ENCODE measurements around the gene TNPO1. TPM values are rescaled to one million over a fixed set of nuclear protein-coding genes. Genes with fewer than 3 reads are reported as not detected.

Gene TNPO1
- total RNA-seq, 2 donors from 2014 or later = 133 to 141 TPM

- H3K4me1 Mint-ChIP-seq = peaks cover 21% of the 10 kb centered on the region
- Histone ChIP-seq H3K36me3 (ENCODE audit: control insufficient read depth, insufficient read depth, low read length) (no peaks in the 10 kb centered on the region), H3K27ac (ENCODE audit: low read depth, low read length) (peak within 1 kb of the TSS; percentile 88), H3K9ac (ENCODE audit: extremely low read depth, low read length, poor library complexity, severe bottlenecking) (peak within 1 kb of the TSS; percentile 72), H3K27me3 (ENCODE audit: control insufficient read depth, insufficient read depth, low read length, poor library complexity, severe bottlenecking) (no peaks in the 10 kb centered on the region), H3K4me3 (ENCODE audit: low read length) (peak within 1 kb of the TSS; percentile 89), H3K9me3 (ENCODE audit: control insufficient read depth, low read length) (no peaks in the 10 kb centered on the region), H3K4me1 (ENCODE audit: control insufficient read depth, insufficient read depth, low read length) (no peaks in the 10 kb centered on the region)
- H3K36me3 Mint-ChIP-seq (ENCODE audit: low read depth) = no peaks in the 10 kb centered on the region
- DNase-seq = peak; percentile 99
- 0 to 1% methylated on average over 10 to 64 of the region's 64 CpGs for WGBS, 2 experiments (ENCODE audit: insufficient coverage in 1 of 2, insufficient read length in 1 of 2)
- H3K9me3 Mint-ChIP-seq = no peaks in the 10 kb centered on the region
- H3K27ac Mint-ChIP-seq = peak within 1 kb of the TSS; percentile 97
- peak within 1 kb of the TSS; percentile 81 for H3K4me3 Mint-ChIP-seq
- peaks cover 3% of the 10 kb centered on the region for H3K27me3 Mint-ChIP-seq (ENCODE audit: insufficient read depth)
- peak; percentile 91 for TF ChIP-seq CTCF (conservative IDR thresholded peaks at IDR 0.05)
These were observed 139.4 kb downstream of the TNPO1 start, which contains the start of gene FCHO2 for GRCh38 chr5:72955768-72956323. Gene FCHO2, plus strand, starts transcription at chr5:72956041. Its CDS starts 56 bp downstream, at chr5:72956097.

- peak overlapping the region; percentile 89 for H3K4me3 ChIP-seq (ENCODE audit: low read length)
- Mint-ChIP-seq H3K27ac (peak overlapping the region; percentile 82), H3K36me3 (ENCODE audit: low read depth) (no peaks in the 10 kb centered on the region), H3K9me3 (no peaks in the 10 kb centered on the region), H3K27me3 (ENCODE audit: insufficient read depth) (peaks cover 3% of the 10 kb centered on the region), H3K4me3 (peak overlapping the region; percentile 81), H3K4me1 (peaks cover 21% of the 10 kb centered on the region)
- H3K36me3 ChIP-seq (ENCODE audit: control insufficient read depth, insufficient read depth, low read length) = no peaks in the 10 kb centered on the region
- WGBS, 2 experiments (ENCODE audit: insufficient coverage in 1 of 2, insufficient read length in 1 of 2) = 2 to 7% methylated on average over 12 to 51 of the region's 51 CpGs
- H3K27me3 ChIP-seq (ENCODE audit: control insufficient read depth, insufficient read depth, low read length, poor library complexity, severe bottlenecking) = no peaks in the 10 kb centered on the region
- peak; percentile 76 for DNase-seq
- no peaks in the 10 kb centered on the region for H3K9me3 ChIP-seq (ENCODE audit: control insufficient read depth, low read length)
- peak overlapping the region; percentile 88 for H3K27ac ChIP-seq (ENCODE audit: low read depth, low read length)
- no peaks in the 10 kb centered on the region for H3K4me1 ChIP-seq (ENCODE audit: control insufficient read depth, insufficient read depth, low read length)
- TF ChIP-seq CTCF (conservative IDR thresholded peaks at IDR 0.05) = no peak
- peak overlapping the region; percentile 72 for H3K9ac ChIP-seq (ENCODE audit: extremely low read depth, low read length, poor library complexity, severe bottlenecking)
These were observed 140.1 kb downstream of the TNPO1 start for GRCh38 chr5:72956324-72957140.

GRCh38 chr5:72957337-72957736 is 140.9 kb downstream of the TNPO1 start:
- Histone ChIP-seq H3K4me1 (ENCODE audit: control insufficient read depth, insufficient read depth, low read length) (no peaks in the 10 kb centered on the region), H3K27ac (ENCODE audit: low read depth, low read length) (no peak overlapping the region), H3K4me3 (ENCODE audit: low read length) (peak overlapping the region; percentile 89), H3K36me3 (ENCODE audit: control insufficient read depth, insufficient read depth, low read length) (no peaks in the 10 kb centered on the region), H3K9me3 (ENCODE audit: control insufficient read depth, low read length) (no peaks in the 10 kb centered on the region), H3K9ac (ENCODE audit: extremely low read depth, low read length, poor library complexity, severe bottlenecking) (peak overlapping the region; percentile 72), H3K27me3 (ENCODE audit: control insufficient read depth, insufficient read depth, low read length, poor library complexity, severe bottlenecking) (no peaks in the 10 kb centered on the region)
- TF ChIP-seq CTCF (conservative IDR thresholded peaks at IDR 0.05) = no peak
- Mint-ChIP-seq H3K4me3 (peak overlapping the region; percentile 81), H3K36me3 (ENCODE audit: low read depth) (no peaks in the 10 kb centered on the region), H3K9me3 (no peaks in the 10 kb centered on the region), H3K27ac (no peak overlapping the region), H3K27me3 (ENCODE audit: insufficient read depth) (peaks cover 3% of the 10 kb centered on the region), H3K4me1 (peaks cover 21% of the 10 kb centered on the region)
- 95% methylated on average over 1 of the region's 1 CpG; no CpG with 5 or more reads in 1 of the 2 experiments for WGBS, 2 experiments (ENCODE audit: insufficient coverage in 1 of 2, insufficient read length in 1 of 2)
- no peak for DNase-seq

Measured in endodermal cell (in vitro differentiated cells).